Measurements from ENCODE around the gene CRYZ. TPM values are rescaled to one million over a fixed set of nuclear protein-coding genes. Genes with fewer than 3 reads are reported as not detected.

The CRYZ gene
- total and polyA plus RNA-seq, 2 of the 4 experiments (the other 2 are of a cell fraction): 40.6 to 43.4 TPM

GRCh38 chr1:74703386-74704182 lies 29.3 kb downstream of the CRYZ start:
- no peak overlapping the region for H2BK120ac ChIP-seq (ENCODE audit: low read depth, low read length)
- 100% methylated on average over 2 of the region's 6 CpGs; no CpG with 5 or more reads in 1 of the 2 experiments for WGBS, 2 experiments (ENCODE audit: extremely low coverage in 2 of 2, insufficient read length in 1 of 2)
- in situ Hi-C loops (cut with MboI; ENCODE audit: low sequenced_read_pairs) (no loop called here), dilution Hi-C loops (cut with HindIII; ENCODE audit: low sequenced_read_pairs, unreplicated experiment) (no loop called here), intact Hi-C loops (cut with micrococcal nuclease) (no loop called here)
- ChIA-PET POLR2A (ENCODE audit: unreplicated experiment) (no interaction called here), CTCF (interaction anchor here (1.1 kb wide), 1 partner anchor 13 kb away, joined by 3 read pairs; no protein-coding TSS in a partner anchor)
- H3K27me3 ChIP-seq (ENCODE audit: control insufficient read depth, insufficient read depth, low read length): no peaks in the 10 kb centered on the region
- no peaks in the 10 kb centered on the region for H4K20me1 ChIP-seq (ENCODE audit: insufficient read depth, low read length)
- H2AK5ac ChIP-seq (ENCODE audit: low read depth, low read length): no peak overlapping the region
- no peak overlapping the region for H3K4ac ChIP-seq (ENCODE audit: low read depth, low read length)
- H3K79me1 ChIP-seq (ENCODE audit: low read depth in 1 of 2, low read length in 2 of 2): no peaks in the 10 kb centered on the region
- no peaks in the 10 kb centered on the region for H3K9me3 ChIP-seq (ENCODE audit: control insufficient read depth, insufficient read depth, low read length)
- H2BK15ac ChIP-seq (ENCODE audit: low read depth, low read length): no peak overlapping the region
- no peak overlapping the region for H2BK20ac ChIP-seq (ENCODE audit: low read depth, low read length)
- H4K5ac ChIP-seq (ENCODE audit: low read depth, low read length): no peak overlapping the region
- no TSS peak for BruUV-seq (replicated peaks)
- H3K36me3 ChIP-seq (ENCODE audit: control insufficient read depth, insufficient read depth, low read length): peaks cover 3% of the 10 kb centered on the region; the same call in 1 of the 2 replicates
- no peak overlapping the region for H3K23ac ChIP-seq (ENCODE audit: low read depth, low read length)
- H3K9ac ChIP-seq (ENCODE audit: low read depth, low read length): no peak overlapping the region
- H3K4me1 ChIP-seq (ENCODE audit: control insufficient read depth, insufficient read depth, low read length): no peaks in the 10 kb centered on the region
- no peak overlapping the region for H2BK5ac ChIP-seq (ENCODE audit: low read depth, low read length, poor library complexity, severe bottlenecking)
- no peak overlapping the region for H3K27ac ChIP-seq (ENCODE audit: insufficient read depth, low read length)
- H2AFZ ChIP-seq (replicated peaks; ENCODE audit: low read length, poor library complexity): no peak overlapping the region
- H3K9me1 ChIP-seq (ENCODE audit: insufficient read depth, low read length): no peaks in the 10 kb centered on the region
- H4K8ac ChIP-seq (ENCODE audit: low read depth in 2 of 2, low read length in 2 of 2): no peak overlapping the region
- no peak for ATAC-seq (ENCODE audit: low read depth)
- H3K4me3 ChIP-seq (ENCODE audit: insufficient read depth, low read depth, low read length): no peak overlapping the region
- no peak for DNase-seq
- TF ChIP-seq CTCF (conservative IDR thresholded peaks at IDR 0.05; ENCODE audit: low read depth, low read length) (no peak), RCOR1 (IDR thresholded peaks at IDR 0.05; ENCODE audit: insufficient replicate concordance, low read length) (no peak), SMC3 (IDR thresholded peaks at IDR 0.05; ENCODE audit: low read depth, low read length) (no peak)
- H2AK9ac ChIP-seq (replicated peaks; ENCODE audit: low read depth, low read length, poor library complexity): no peak overlapping the region
- no peak overlapping the region for H3K14ac ChIP-seq (replicated peaks; ENCODE audit: low read depth, low read length)
- no peak overlapping the region for H4K91ac ChIP-seq (ENCODE audit: insufficient read depth, low read depth, low read length)
- no peak overlapping the region for H3K18ac ChIP-seq (ENCODE audit: low read depth, low read length)
- H3K56ac ChIP-seq (ENCODE audit: extremely low read depth, insufficient read depth, low read length): no peak overlapping the region
- H3K4me2 ChIP-seq (ENCODE audit: low read depth, low read length): no peak overlapping the region

Measured in IMR-90 (cell line).